Gastrocnemius medialis (tissue), 4 donors: ENCODE measurements around the gene ULBP3.

Experiments
- CTCF ChIP-seq, 5 experiments: fragments of 450-650 bp in 3 of 5; fragments of 200-600 bp in 2 of 5; sonication (generic) in 2 of 5; IDR thresholded peaks in 4 of 5; conservative IDR thresholded peaks in 1 of 5; 1 replicate in 4 of 5; 2 replicates in 1 of 5; pipeline ENCODE4 v1.5.1; 2016 to 2019; ENCODE audit warnings: antibody characterized with exemption in 5 of 5, mild to moderate bottlenecking in 3 of 5, moderate library complexity in 3 of 5
- POLR2A ChIP-seq, 2 donors: fragments of 450-650 bp; IDR thresholded peaks; one replicate each; pipeline ENCODE4 v1.6.1; 2017; ENCODE audit warnings: antibody characterized with exemption in 2 of 2, mild to moderate bottlenecking in 2 of 2, moderate library complexity in 2 of 2

DNA sequence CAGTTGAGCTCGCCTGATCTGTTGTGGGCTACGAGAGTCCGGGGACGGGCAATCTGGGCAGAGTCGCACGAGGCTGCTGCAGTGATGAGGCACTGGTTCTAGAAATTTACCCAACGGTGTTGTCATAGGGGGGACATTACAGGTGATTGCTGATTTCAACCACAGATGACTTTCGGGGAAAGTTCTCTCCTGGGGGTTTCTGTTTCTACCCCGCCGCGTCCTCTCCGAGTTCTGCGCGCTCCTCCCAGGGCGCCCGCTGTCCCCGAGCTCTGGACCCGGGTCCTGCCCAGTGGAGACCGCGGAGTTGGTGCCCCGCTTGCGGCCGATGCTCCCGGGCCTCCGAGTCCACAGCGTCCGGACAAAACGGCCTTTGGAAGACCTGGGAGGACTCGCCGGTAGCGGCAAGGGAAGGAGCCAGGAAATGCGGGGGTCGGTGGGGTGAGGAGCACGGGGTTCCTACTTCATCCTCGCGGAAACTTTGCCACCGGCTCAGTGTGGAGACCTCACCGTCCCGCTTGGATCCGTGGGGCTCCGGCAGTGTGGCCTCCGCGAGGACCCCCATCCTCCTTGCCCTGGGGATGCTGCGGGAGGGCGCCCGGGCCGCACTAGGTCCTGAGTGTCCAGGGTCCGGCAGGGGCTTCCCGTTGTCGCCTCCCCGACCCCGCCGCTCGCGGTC is 31.3 kb downstream of the ULBP3 start:
- TF ChIP-seq CTCF (IDR thresholded peaks at IDR 0.05 in 4 of 5, conservative IDR thresholded peaks at IDR 0.05 in 1 of 5) (no peak), POLR2A (IDR thresholded peaks at IDR 0.05) (no peak)
